Psoas muscle (tissue), 8 donors: ENCODE data around the gene HSD17B10. TPM values are rescaled to one million over a fixed set of nuclear protein-coding genes. Genes with fewer than 3 reads are reported as not detected.
"Not testable (repeated sequence)": the region's sequence is repeated elsewhere in the genome, so short reads cannot be mapped to it uniquely, and the experiment has no call there.

ENCODE experiments used
- ATAC-seq, 4 donors: fragments of 200-7000 bp; cut with Tn5 transposase; one replicate each; pipeline ENCODE4 v1.9.1; 2020; ENCODE audit warnings: moderate library complexity in 3 of 4, mild to moderate bottlenecking in 2 of 4
- DNase-seq, 2 donors: peaks; one replicate each; pipeline ENCODE4 v3.0.0-alpha.2; 2020
- H3K27ac ChIP-seq: fragments of 200-600 bp; one replicate; pipeline ENCODE4 v1.8.0; 2022
- H3K27me3 ChIP-seq, 3 donors: fragments of 200-600 bp in 1 of 3; one replicate each; pipeline versions ENCODE4 v1.6.1 to v1.8.0; 2013 to 2022; ENCODE audit warnings: low read length in 2 of 3, mild to moderate bottlenecking in 2 of 3, moderate library complexity in 1 of 3; ENCODE audit not compliant: insufficient read depth in 3 of 3
- H3K36me3 ChIP-seq, 2 donors: fragments of 200-600 bp in 1 of 2; one replicate each; pipeline versions ENCODE4 v1.6.1 to v1.8.0; 2013 to 2022; ENCODE audit warnings: low read depth in 1 of 2, mild to moderate bottlenecking in 1 of 2, moderate library complexity in 1 of 2; ENCODE audit not compliant: insufficient read depth in 1 of 2
- H3K4me1 ChIP-seq: fragments of 200-600 bp; one replicate; pipeline ENCODE4 v1.8.0; 2022
- H3K4me3 ChIP-seq: fragments of 200-600 bp; one replicate; pipeline ENCODE4 v1.8.0; 2022; ENCODE audit warnings: mild to moderate bottlenecking
- H3K9me3 ChIP-seq: fragments of 200-600 bp; one replicate; pipeline ENCODE4 v1.8.0; 2022
- WGBS, 3 donors: extraction: QIAGEN DNeasy Blood & Tissue Kit; methylation state at CpG; one replicate each; pipeline versions ENCODE4 v1.1.6 to v1.1.7; 2013; 5-methylcytosine and 5-hydroxymethylcytosine counted together
- intact Hi-C, 2 donors: fragments of 100-400 bp; cut with DNase I; formaldehyde crosslinking; loops; one replicate each; pipeline versions ENCODE4 v1.11.0 to v1.14.2; 2022
- polyA plus RNA-seq, 3 donors: library from polyadenylated mRNA; stranded (reverse); fragments of 200-250 nt; gene quantifications; one replicate each; pipeline ENCODE4 v1.2.3, GENCODE V29; 2013
- total RNA-seq, 4 donors: library from RNA; stranded (reverse); fragmentation: NEBNext Ultra II Directional in 2 of 4; extraction: Animal tissue kit (Norgen Biotek cat#: 25700) in 2 of 4; gene quantifications; one replicate each; pipeline versions ENCODE4 v1.2.1 to v1.2.4, GENCODE V29; 2021 to 2023
- TF ChIP-seq, protein P1 (sequence below): fragments of 200-600 bp; IDR thresholded peaks from one replicate; pipeline ENCODE4 v1.8.0; 2022; ENCODE audit warnings: antibody characterized with exemption
- donor health status: healthy with polysubstance abuse.
- donor health status: DM: no; HTN: no; CAD: no; lungs with moderate emphysema.
- donor health status: Bipolar disorder and iron deficiency.
- donor health status: healthy.
- donor health status: DM: yes; HTN: yes; CAD: no.
- donor health status: DM: no; HTN: no; CAD: no.
- donor health status: DM: no; HTN: no; CAD: no.
- donor health status: DM: yes; HTN: yes; CAD: no.

The HSD17B10 gene
- total and polyA plus RNA-seq, 7 donors: 51.8 to 117 (median 76.4) TPM

DNA sequence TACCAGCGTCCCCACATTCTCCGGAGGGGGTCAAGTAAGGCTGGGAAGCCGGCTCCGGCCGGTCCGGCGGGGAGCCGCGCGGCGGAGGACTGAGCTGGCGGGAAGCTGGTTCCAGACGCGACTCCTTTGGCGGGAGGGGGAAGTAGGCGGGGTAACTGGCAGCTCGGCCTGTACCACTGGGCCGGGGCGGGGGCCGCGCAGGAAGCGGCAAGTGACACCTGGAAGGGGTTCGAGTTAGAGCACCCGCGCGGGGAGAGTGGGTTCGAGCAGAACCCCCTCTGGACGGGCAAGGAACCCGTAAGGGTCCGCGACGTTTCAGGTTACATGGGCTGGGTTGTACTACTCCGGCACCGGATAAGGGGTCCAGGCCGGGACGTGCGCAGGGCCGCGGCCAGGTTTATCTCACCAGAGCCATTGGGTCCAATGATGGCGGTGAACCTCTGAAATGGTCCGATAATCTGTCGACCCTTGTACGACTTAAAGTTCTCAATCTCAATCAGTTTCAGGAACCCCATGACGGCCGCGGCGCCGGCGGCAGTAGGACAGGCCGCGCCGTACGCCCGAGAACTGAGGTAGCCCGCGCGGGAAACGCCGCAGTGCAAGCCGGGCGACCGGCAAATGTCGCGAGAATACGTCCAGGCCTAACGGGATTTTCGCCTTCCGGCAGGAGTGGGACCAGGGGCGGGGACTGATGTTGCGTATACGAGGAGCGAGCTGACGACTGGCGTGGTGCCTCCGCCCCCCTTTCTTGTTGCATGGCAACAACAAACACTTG, 11.9 kb downstream of the HSD17B10 start, which contains the start of gene SMC1A:
Gene SMC1A (minus strand): TSS at position 569 of the 775 bp plus-strand sequence. CDS start 54 bp downstream, at position 515.
- Histone ChIP-seq H3K27ac (peak within 1 kb of the TSS; percentile 93), H3K36me3 (peaks cover 0 to under 1% of the 10 kb centered on the region in 2 donors), H3K9me3 (no peaks in the 10 kb centered on the region), H3K4me3 (peak within 1 kb of the TSS; percentile 86), H3K4me1 (peaks cover 18% of the 10 kb centered on the region), H3K27me3 (no peaks in the 10 kb centered on the region)
- TF ChIP-seq, protein P1, sequence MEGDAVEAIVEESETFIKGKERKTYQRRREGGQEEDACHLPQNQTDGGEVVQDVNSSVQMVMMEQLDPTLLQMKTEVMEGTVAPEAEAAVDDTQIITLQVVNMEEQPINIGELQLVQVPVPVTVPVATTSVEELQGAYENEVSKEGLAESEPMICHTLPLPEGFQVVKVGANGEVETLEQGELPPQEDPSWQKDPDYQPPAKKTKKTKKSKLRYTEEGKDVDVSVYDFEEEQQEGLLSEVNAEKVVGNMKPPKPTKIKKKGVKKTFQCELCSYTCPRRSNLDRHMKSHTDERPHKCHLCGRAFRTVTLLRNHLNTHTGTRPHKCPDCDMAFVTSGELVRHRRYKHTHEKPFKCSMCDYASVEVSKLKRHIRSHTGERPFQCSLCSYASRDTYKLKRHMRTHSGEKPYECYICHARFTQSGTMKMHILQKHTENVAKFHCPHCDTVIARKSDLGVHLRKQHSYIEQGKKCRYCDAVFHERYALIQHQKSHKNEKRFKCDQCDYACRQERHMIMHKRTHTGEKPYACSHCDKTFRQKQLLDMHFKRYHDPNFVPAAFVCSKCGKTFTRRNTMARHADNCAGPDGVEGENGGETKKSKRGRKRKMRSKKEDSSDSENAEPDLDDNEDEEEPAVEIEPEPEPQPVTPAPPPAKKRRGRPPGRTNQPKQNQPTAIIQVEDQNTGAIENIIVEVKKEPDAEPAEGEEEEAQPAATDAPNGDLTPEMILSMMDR: no peak
- peak; percentile 98 to 99 for DNase-seq
- WGBS, 3 donors: 0 to 1% (median 1%) methylated on average over 30 to 75 of the region's 75 CpGs
- intact Hi-C loops: no loop called here
- ATAC-seq: peak; percentile 95 to 98 (median 96)

DNA sequence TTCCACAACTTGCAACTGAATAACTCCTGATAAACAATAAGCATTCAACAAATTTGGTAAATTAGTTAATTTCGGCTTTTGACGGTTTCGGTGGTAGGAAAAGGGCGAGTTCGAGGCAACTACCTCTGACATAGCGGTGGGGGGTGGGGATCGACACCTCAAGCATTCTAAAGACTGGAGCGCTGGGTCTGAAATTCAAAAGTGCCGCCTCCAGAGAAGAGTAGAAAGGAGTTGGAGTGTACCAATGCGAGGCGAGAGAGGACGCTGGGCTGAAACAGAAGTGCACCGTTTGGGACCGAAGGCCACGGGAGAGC, 12.4 kb downstream of the HSD17B10 start:
- TF ChIP-seq, protein P1: no peak
- Histone ChIP-seq H3K36me3 (peaks cover 0 to 6% of the 10 kb centered on the region in 2 donors), H3K4me1 (peaks cover 18% of the 10 kb centered on the region), H3K27me3 (no peaks in the 10 kb centered on the region), H3K4me3 (peak overlapping the region; percentile 86), H3K9me3 (no peaks in the 10 kb centered on the region), H3K27ac (peak overlapping the region; percentile 93)
- intact Hi-C loops: no loop called here
- WGBS, 3 donors: 0 to 1% (median 1%) methylated on average over 15 of the region's 15 CpGs
- no peak for DNase-seq
- no peak for ATAC-seq

DNA sequence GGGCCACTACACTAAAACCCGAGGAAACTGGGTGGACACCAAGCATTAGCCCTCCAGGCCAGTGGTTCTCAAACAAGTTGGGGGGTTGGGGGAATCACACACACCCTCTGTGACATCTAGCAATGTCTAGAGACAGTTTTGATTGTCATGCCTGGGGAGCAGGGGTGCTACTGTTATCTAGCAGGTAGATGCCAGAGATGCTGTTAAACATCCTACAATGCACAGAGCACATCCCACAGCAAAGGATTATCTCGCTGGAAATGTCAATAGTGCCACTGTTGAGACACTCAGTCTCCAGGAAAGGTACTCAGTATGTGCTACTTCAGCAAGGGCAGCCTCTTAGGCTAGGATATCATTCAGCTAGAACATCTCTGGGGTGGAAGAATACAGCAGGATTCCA, 13.0 kb downstream of the HSD17B10 start:
- H3K27ac ChIP-seq: no peak overlapping the region
- DNase-seq (no peak), ATAC-seq (no peak)
- H3K4me3 ChIP-seq: peak overlapping the region; percentile 86
- peaks cover 18% of the 10 kb centered on the region for H3K4me1 ChIP-seq
- no peaks in the 10 kb centered on the region for H3K9me3 ChIP-seq
- WGBS, 3 donors: 18 to 37% (median 20%) methylated on average over 2 of the region's 2 CpGs
- intact Hi-C loops: no loop called here
- TF ChIP-seq, protein P1: no peak
- no peaks in the 10 kb centered on the region for H3K27me3 ChIP-seq
- H3K36me3 ChIP-seq: peaks cover 0 to 6% of the 10 kb centered on the region in 2 donors

DNA sequence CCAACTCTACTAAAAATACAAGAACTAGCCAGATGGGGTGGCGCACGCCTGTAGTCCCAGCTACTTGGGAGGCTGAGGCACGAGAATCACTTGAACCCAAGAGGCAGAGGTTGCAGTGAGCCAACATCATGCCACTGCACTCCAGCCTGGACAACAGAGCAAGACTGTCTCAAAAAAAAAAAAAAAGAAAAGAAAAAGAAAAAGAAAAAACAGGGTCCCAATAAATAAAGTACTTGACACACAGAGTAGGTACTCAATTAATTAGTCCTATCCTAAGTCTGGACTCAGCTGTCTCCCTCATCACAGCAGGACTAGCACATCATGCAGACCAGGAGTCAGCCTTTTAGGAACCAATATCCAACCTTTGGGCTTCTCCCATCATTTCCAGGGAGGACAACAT, 13.8 kb downstream of the HSD17B10 start:
- H3K36me3 ChIP-seq, H3K4me3 ChIP-seq, H3K9me3 ChIP-seq, DNase-seq, H3K27ac ChIP-seq, intact Hi-C loops, ATAC-seq, H3K27me3 ChIP-seq: not testable (repeated sequence)
- WGBS, 3 donors: 95 to 97% (median 95%) methylated on average over 3 of the region's 3 CpGs
- H3K4me1 ChIP-seq: peaks cover 18% of the 10 kb centered on the region

DNA sequence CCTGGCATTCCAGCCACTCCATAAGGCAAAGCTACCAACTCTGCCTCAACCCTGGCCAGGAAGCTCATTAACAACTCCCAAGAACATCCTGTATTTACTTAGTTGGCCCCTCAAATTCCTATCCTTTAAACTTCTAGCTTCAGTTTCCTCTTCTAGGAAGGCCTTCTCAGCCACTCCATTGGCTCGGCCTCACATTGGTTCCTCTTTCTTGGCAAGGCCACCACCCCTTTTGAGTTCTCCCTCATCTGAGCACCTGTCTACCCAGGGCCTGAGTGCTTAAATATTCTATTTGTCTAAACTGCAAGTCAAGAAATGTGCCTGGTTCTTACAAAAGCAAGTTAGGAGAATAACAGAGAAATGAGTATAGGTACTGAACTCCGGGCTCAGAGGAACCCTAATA, 21.7 kb downstream of the HSD17B10 start:
- no peak for ATAC-seq
- Histone ChIP-seq H3K9me3 (no peaks in the 10 kb centered on the region), H3K36me3 (peaks cover 3 to 78% of the 10 kb centered on the region in 2 donors), H3K4me1 (no peaks in the 10 kb centered on the region), H3K4me3 (no peak overlapping the region), H3K27ac (no peak overlapping the region), H3K27me3 (no peaks in the 10 kb centered on the region)
- 83 to 96% (median 87%) methylated on average over 2 of the region's 2 CpGs for WGBS, 3 donors
- TF ChIP-seq, protein P1: no peak
- intact Hi-C loops: no loop called here
- DNase-seq: no peak
